AG09319 (cell line): ENCODE results near the gene NCKAP5.
"Not testable (repeated sequence)": the region's sequence is repeated elsewhere in the genome, so short reads cannot be mapped to it uniquely, and the experiment has no call there.

Experiments used
- DNase-seq: peaks from one replicate; pipeline ENCODE4 v3.0.0-alpha.2; 2010; ENCODE audit warnings: low read depth; ENCODE audit errors: extremely low read depth
- CTCF ChIP-seq: IDR thresholded peaks from 2 replicates; pipeline ENCODE4 v1.5.1; 2011; ENCODE audit warnings: low read depth, mild to moderate bottlenecking, inconsistent platforms, low read length, moderate library complexity

The NCKAP5 gene

GRCh38 chr2:132814651-132815050, 753.6 kb downstream of the NCKAP5 start:
- no peak for DNase-seq
- TF ChIP-seq CTCF, result no peak

GRCh38 chr2:132813422-132813821, 754.8 kb downstream of the NCKAP5 start:
- DNase-seq, result no peak
- TF ChIP-seq CTCF, result no peak

DNA sequence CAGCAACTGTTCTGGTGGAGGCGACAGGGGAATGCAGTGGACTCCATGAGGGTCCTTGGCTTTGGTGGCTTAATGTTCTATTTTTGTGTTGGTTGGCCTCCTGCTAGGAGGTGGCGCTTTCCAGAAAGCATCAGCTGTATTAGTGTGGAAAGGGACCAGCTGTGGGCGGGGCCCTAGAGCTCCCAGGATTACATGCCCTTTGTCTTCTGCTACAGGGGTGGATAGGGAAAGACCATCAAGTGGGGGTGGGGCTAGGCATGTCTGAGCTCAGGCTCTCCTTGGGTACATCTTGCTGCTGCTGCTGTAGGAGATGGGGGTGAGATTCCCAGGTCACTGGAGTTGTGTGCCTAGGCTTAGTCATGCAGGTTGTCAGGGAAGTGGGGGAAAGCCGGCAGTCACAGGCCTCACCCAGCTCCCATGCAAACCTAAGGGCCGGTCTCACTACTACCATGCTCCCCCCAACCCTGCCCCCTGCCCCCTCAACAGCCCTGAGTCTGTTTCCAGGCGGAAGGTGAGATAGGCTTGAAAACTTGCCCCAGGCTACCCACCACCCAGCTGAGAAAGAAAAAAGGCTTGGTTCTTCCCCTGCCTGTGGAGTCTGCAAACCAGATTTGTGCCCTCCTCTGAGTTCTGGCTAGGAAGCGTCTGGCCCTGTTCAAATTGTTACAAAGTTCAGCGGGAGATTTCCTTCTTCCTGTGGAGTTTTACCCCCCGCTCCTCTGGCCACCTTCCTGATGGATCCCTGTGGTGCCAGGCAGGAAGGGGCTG, 756.9 kb downstream of the NCKAP5 start:
- no peak for DNase-seq
- no peak for TF ChIP-seq CTCF

DNA sequence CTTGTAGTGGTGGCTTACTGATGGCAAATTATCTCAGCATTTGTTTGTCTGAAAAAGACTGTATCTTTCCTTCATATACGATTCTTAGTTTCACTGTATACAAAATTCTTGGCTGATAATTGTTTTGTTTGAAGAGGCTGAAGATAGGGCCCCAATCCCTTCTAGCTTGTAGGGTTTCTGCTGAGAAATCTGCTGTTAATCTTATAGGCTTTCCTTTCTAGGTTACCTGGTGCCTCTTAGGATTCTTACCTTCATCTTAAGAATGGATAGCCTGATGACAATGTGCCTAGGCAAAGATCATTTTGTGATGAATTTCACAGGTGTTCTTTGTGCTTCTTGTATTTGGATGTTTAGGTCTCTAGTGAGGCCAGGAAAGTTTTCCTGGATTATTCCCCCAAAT, 758.3 kb downstream of the NCKAP5 start:
- DNase-seq, result not testable (repeated sequence)

GRCh38 chr2:132804051-132804450, 764.2 kb downstream of the NCKAP5 start:
- peak; percentile 3 for DNase-seq
- TF ChIP-seq CTCF, result no peak

GRCh38 chr2:132798341-132798740, 769.9 kb downstream of the NCKAP5 start:
- DNase-seq, result no peak
- no peak for TF ChIP-seq CTCF

DNA sequence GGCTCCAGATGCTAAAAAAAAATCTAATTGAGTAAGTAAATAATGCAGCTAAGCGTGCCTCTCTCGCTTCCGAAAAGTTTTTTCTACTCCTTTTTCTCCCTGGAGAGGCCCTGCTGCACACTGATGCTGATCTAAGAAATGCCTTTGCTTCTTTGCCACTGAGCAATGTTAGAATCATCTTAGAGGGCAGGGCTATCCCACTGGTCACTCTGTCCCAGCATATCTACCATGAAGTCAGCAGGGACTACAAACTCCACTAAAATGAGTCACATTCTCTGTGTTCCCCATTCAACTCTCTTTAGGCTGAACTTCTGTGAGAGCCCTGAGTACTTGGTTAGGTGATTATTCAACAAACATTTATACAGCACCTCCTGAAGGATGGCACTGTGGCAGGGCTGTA, 770.7 kb downstream of the NCKAP5 start:
- TF ChIP-seq CTCF, result no peak
- DNase-seq, result no peak

DNA sequence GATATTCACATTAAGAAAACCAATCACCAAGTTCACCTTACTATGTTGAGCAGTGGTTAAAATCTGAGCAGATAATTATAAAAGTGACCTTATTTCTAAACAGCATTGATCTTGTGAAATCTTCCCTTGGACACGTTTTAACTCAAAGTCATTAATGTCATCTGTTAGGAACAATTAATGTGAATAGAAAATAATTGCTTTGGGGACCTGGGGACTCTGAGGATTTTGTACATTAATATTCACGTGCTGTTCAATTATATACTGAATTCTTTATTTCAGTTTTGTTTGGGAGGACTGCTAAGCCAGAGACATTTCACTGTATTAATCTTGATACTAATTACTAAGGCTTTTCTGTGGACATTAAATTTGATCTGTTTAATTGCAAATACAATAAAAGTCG, 771.2 kb downstream of the NCKAP5 start:
- no peak for TF ChIP-seq CTCF
- DNase-seq, result no peak
